Neuronal stem cell (in vitro differentiated cells): ENCODE results near the gene ANKS1A.

Experiments used
- DNase-seq: peaks from one replicate; pipeline ENCODE4 v3.0.0-alpha.2; 2013; ENCODE audit warnings: low spot score
- H2AFZ ChIP-seq: one replicate; pipeline ENCODE4 v1.6.1; 2013; ENCODE audit warnings: mild to moderate bottlenecking, low read length, inconsistent platforms
- H2AK5ac ChIP-seq: 2 replicates; pipeline ENCODE4 v1.6.1; 2013; ENCODE audit warnings: low read depth, mild to moderate bottlenecking, inconsistent platforms, low read length, moderate library complexity, mixed read lengths
- H2BK120ac ChIP-seq: 2 replicates; pipeline ENCODE4 v1.6.1; 2013; ENCODE audit warnings: low read depth, mild to moderate bottlenecking, inconsistent platforms, low read length, moderate library complexity, mixed read lengths
- H2BK12ac ChIP-seq: one replicate; pipeline ENCODE4 v1.6.1; 2013; ENCODE audit warnings: low read length, inconsistent platforms
- H2BK15ac ChIP-seq: 2 replicates; pipeline ENCODE4 v1.6.1; 2013; ENCODE audit warnings: mild to moderate bottlenecking, low read length, inconsistent platforms, mixed read lengths
- H2BK5ac ChIP-seq: one replicate; pipeline ENCODE4 v1.6.1; 2013; ENCODE audit warnings: inconsistent platforms, mild to moderate bottlenecking, low read length, moderate library complexity
- H3K14ac ChIP-seq: one replicate; pipeline ENCODE4 v1.6.1; 2013; ENCODE audit warnings: low read length, inconsistent platforms
- H3K18ac ChIP-seq: 2 replicates; pipeline ENCODE4 v1.6.1; 2013; ENCODE audit warnings: low read length, inconsistent platforms
- H3K23ac ChIP-seq: 2 replicates; pipeline ENCODE4 v1.6.1; 2013; ENCODE audit warnings: low read depth, mild to moderate bottlenecking, mixed read lengths, low read length, inconsistent platforms; ENCODE audit not compliant: poor library complexity
- H3K27ac ChIP-seq: replicated peaks from 3 replicates; pipeline ENCODE4 v1.5.1; 2013; ENCODE audit warnings: low read length, inconsistent platforms
- H3K27me3 ChIP-seq, 3 experiments: 2 replicates each; pipeline ENCODE4 v1.6.1; 2013; ENCODE audit warnings: low read length in 3 of 3, mild to moderate bottlenecking in 2 of 3, inconsistent platforms in 1 of 3, low read depth in 1 of 3, mixed read lengths in 1 of 3, moderate library complexity in 1 of 3; ENCODE audit not compliant: control insufficient read depth in 3 of 3, insufficient read depth in 3 of 3
- H3K36me3 ChIP-seq, 2 donors: replicated peaks in 1 of 2; 2 replicates each; pipeline ENCODE4 v1.6.1; 2013; ENCODE audit warnings: low read length in 2 of 2; ENCODE audit not compliant: control insufficient read depth in 2 of 2, insufficient read depth in 2 of 2
- H3K4ac ChIP-seq: 2 replicates; pipeline ENCODE4 v1.6.1; 2013; ENCODE audit warnings: inconsistent platforms, mild to moderate bottlenecking, low read length, moderate library complexity
- H3K4me1 ChIP-seq, 2 donors: 1 replicate in 1 of 2; 2 replicates in 1 of 2; pipeline ENCODE4 v1.6.1; 2013; ENCODE audit warnings: low read length in 2 of 2, low read depth in 1 of 2; ENCODE audit not compliant: control insufficient read depth in 2 of 2, insufficient read depth in 1 of 2
- H3K4me2 ChIP-seq: one replicate; pipeline ENCODE4 v1.6.1; 2013; ENCODE audit warnings: mild to moderate bottlenecking, low read length, inconsistent platforms; ENCODE audit not compliant: insufficient read depth, poor library complexity, severe bottlenecking
- H3K4me3 ChIP-seq, 2 donors: 2 replicates each; pipeline ENCODE4 v1.5.1; 2013; ENCODE audit warnings: low read length in 2 of 2, mild to moderate bottlenecking in 2 of 2, inconsistent platforms in 1 of 2, moderate library complexity in 1 of 2
- H3K79me1 ChIP-seq: one replicate; pipeline ENCODE4 v1.6.1; 2013; ENCODE audit warnings: low read depth, mild to moderate bottlenecking, inconsistent platforms, low read length, moderate library complexity
- H3K9ac ChIP-seq: one replicate; pipeline ENCODE4 v1.6.1; 2013; ENCODE audit warnings: mild to moderate bottlenecking, low read depth, low read length, inconsistent platforms; ENCODE audit not compliant: poor library complexity
- H3K9me3 ChIP-seq, 2 donors: replicated peaks in 1 of 2; 2 replicates each; pipeline versions ENCODE3 to v1.6.1; 2013; ENCODE audit warnings: low read length in 2 of 2, mild to moderate bottlenecking in 2 of 2, inconsistent platforms in 1 of 2, low read depth in 1 of 2, mixed read lengths in 1 of 2, moderate library complexity in 1 of 2; ENCODE audit not compliant: control insufficient read depth in 2 of 2, insufficient read depth in 1 of 2
- H4K8ac ChIP-seq: one replicate; pipeline ENCODE4 v1.6.1; 2013; ENCODE audit warnings: low read depth, mild to moderate bottlenecking, inconsistent platforms, low read length, moderate library complexity
- H4K91ac ChIP-seq: one replicate; pipeline ENCODE4 v1.6.1; 2013; ENCODE audit warnings: low read length, low read depth, mild to moderate bottlenecking, inconsistent platforms; ENCODE audit not compliant: poor library complexity
- WGBS, 2 donors: extraction: QIAGEN DNeasy Blood & Tissue Kit; methylation state at CpG; one replicate each; pipeline ENCODE4 v1.1.7; 2013; ENCODE audit warnings: missing lambda C conversion rate in 2 of 2, mixed read lengths in 1 of 2; ENCODE audit not compliant: insufficient read length in 2 of 2, insufficient replicate concordance in 1 of 2; ENCODE audit errors: extremely low coverage in 2 of 2; 5-methylcytosine and 5-hydroxymethylcytosine counted together

ANKS1A gene

DNA sequence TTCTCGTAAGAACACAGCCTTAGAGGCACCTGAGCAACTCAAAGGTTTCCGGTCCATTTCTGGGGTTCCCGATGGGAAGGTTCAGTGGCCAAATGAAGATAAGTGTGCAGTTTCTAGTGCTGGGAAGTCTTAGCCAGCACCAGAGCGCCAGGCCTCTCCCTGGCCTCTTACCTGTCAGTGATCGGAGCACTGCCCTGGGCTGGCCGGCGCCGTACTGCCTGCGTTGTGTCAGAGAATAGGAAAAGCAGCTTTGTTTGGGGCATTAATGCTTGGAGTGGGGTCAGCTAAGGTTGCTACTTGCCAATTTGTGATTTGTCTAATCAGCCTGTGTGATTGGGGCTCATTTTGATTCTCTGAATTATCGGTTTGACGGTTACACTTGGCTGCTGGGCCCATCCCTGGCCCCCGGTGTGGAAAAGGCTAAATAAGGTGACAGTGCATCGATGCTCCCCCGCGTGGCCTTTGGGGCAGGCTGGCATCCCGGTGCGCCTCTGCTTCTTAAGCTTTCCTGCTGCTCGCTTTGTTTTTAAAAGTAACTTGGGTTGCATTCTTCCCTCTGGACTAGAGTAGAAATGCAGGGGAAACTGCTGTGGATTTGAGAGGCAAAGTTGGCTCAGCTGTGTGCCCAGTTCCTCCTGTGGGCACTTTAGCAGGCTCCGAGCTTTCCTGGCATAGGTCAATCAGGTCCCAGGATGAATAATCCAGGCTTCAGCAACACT lies 200.3 kb downstream of the ANKS1A start:
- H4K91ac ChIP-seq: no peak overlapping the region
- H3K4me2 ChIP-seq: no peak overlapping the region
- WGBS, 2 donors: no CpG with 5 or more reads among the region's 19 CpGs
- no peak overlapping the region for H3K4ac ChIP-seq
- no peak overlapping the region for H3K14ac ChIP-seq
- H2AFZ ChIP-seq: no peak overlapping the region
- H3K79me1 ChIP-seq: no peaks in the 10 kb centered on the region
- H3K23ac ChIP-seq: no peak overlapping the region
- H3K9ac ChIP-seq: no peak overlapping the region
- H2BK15ac ChIP-seq: no peak overlapping the region
- H2BK5ac ChIP-seq: no peak overlapping the region
- H3K9me3 ChIP-seq: no peaks in the 10 kb centered on the region
- H3K18ac ChIP-seq: no peak overlapping the region
- no peak overlapping the region for H2BK120ac ChIP-seq
- peaks cover 9 to 47% of the 10 kb centered on the region in 2 donors for H3K36me3 ChIP-seq
- no peak overlapping the region for H3K27ac ChIP-seq
- H4K8ac ChIP-seq: no peak overlapping the region
- H3K4me3 ChIP-seq: no peak overlapping the region
- H2AK5ac ChIP-seq: no peak overlapping the region
- H3K27me3 ChIP-seq: no peaks in the 10 kb centered on the region
- H3K4me1 ChIP-seq: peaks cover 0 to 3% of the 10 kb centered on the region in 2 donors
- H2BK12ac ChIP-seq: no peak overlapping the region
- no peak for DNase-seq

DNA sequence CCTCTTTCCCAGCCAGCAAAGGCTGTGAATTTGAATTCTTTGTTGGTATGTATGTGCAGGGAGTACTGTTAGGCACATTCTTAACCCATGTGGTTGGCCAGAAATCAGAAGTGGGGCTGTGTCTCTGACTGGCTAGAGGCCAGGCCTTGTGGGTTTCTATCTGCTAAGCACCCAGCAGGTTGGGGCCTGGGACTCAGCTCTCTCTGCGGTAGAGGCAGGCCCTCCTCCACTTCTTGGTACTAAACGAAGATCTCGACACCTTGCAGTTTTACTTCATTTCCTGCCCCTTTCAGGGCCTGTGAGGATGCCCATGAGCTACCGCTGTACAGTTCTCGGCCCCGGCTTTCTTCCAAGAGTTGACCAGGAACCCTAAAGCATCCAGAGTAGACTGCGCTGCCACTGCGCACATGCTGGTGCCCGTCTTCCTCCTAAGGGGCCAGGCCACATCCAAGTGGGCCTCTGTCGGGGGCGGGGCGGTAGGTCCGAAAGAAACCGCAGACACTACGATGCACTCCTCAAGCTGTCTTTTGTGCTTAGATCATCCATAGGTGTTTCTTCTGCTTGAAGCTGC lies 201.0 kb downstream of the ANKS1A start:
- no peak overlapping the region for H3K23ac ChIP-seq
- no peak overlapping the region for H3K4me2 ChIP-seq
- WGBS, 2 donors: no CpG with 5 or more reads among the region's 15 CpGs
- H2BK120ac ChIP-seq: no peak overlapping the region
- no peaks in the 10 kb centered on the region for H3K79me1 ChIP-seq
- no peak overlapping the region for H3K9ac ChIP-seq
- peaks cover 9 to 40% of the 10 kb centered on the region in 2 donors for H3K36me3 ChIP-seq
- H3K27me3 ChIP-seq: no peaks in the 10 kb centered on the region
- no peak overlapping the region for H4K8ac ChIP-seq
- peak overlapping the region; percentile 20 for H2AK5ac ChIP-seq
- no peak for DNase-seq
- no peaks in the 10 kb centered on the region for H3K9me3 ChIP-seq
- H3K4me3 ChIP-seq: no peak overlapping the region
- no peak overlapping the region for H2AFZ ChIP-seq
- H2BK5ac ChIP-seq: no peak overlapping the region
- no peak overlapping the region for H2BK15ac ChIP-seq
- no peak overlapping the region for H3K4ac ChIP-seq
- H3K14ac ChIP-seq: no peak overlapping the region
- H4K91ac ChIP-seq: no peak overlapping the region
- H3K4me1 ChIP-seq: peaks cover 0 to 3% of the 10 kb centered on the region in 2 donors
- no peak overlapping the region for H2BK12ac ChIP-seq
- no peak overlapping the region for H3K18ac ChIP-seq
- no peak overlapping the region for H3K27ac ChIP-seq

DNA sequence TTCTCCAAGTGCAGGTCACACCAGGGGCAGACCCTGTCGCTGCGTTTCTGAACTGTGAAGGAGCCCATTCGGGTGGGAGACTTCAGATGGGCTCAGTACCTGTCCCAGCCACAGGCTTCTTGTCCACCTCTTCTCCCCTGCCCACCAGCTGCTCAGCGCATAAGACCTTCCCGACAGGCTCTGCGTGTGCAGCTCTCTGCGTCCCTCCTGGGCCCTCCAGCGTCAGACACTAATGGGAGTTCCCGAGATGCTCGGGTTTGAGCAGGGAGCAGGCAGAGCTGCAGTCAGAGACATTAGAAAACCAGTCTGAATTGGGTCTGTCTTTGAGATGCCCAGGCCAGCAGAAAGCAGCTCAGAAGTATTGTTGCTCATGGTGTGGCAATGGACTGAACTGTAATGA lies 201.7 kb downstream of the ANKS1A start:
- Histone ChIP-seq H3K27ac (no peak overlapping the region), H4K8ac (no peak overlapping the region), H2BK15ac (no peak overlapping the region), H3K23ac (no peak overlapping the region), H3K9ac (no peak overlapping the region), H2AK5ac (no peak overlapping the region), H2BK12ac (no peak overlapping the region), H2BK5ac (no peak overlapping the region), H3K4ac (no peak overlapping the region), H3K27me3 (no peaks in the 10 kb centered on the region), H3K79me1 (no peaks in the 10 kb centered on the region), H3K4me2 (no peak overlapping the region), H3K14ac (no peak overlapping the region), H3K36me3 (peaks cover 9 to 33% of the 10 kb centered on the region in 2 donors), H3K4me1 (peaks cover 0 to 3% of the 10 kb centered on the region in 2 donors), H2BK120ac (no peak overlapping the region), H2AFZ (no peak overlapping the region), H4K91ac (no peak overlapping the region), H3K18ac (peak overlapping the region; percentile 21), H3K4me3 (no peak overlapping the region), H3K9me3 (no peaks in the 10 kb centered on the region)
- no peak for DNase-seq
- no CpG with 5 or more reads among the region's 10 CpGs for WGBS, 2 donors

GRCh38 chr6:35091346-35092083 lies 202.5 kb downstream of the ANKS1A start:
- H3K9ac ChIP-seq: no peak overlapping the region
- DNase-seq: no peak
- H3K4me1 ChIP-seq: peaks cover 1 to 5% of the 10 kb centered on the region in 2 donors
- H2AFZ ChIP-seq: no peak overlapping the region
- H3K27me3 ChIP-seq: no peaks in the 10 kb centered on the region
- no peak overlapping the region for H3K27ac ChIP-seq
- no peak overlapping the region for H4K91ac ChIP-seq
- no peak overlapping the region for H3K18ac ChIP-seq
- no peak overlapping the region for H4K8ac ChIP-seq
- no peak overlapping the region for H2BK5ac ChIP-seq
- no peaks in the 10 kb centered on the region for H3K9me3 ChIP-seq
- peaks cover 9 to 26% of the 10 kb centered on the region in 2 donors for H3K36me3 ChIP-seq
- H3K14ac ChIP-seq: no peak overlapping the region
- H3K23ac ChIP-seq: no peak overlapping the region
- no peak overlapping the region for H2BK120ac ChIP-seq
- no peak overlapping the region for H3K4me3 ChIP-seq
- no CpG with 5 or more reads among the region's 18 CpGs for WGBS, 2 donors
- H3K4me2 ChIP-seq: no peak overlapping the region
- no peak overlapping the region for H3K4ac ChIP-seq
- H3K79me1 ChIP-seq: no peaks in the 10 kb centered on the region
- H2BK15ac ChIP-seq: no peak overlapping the region
- H2AK5ac ChIP-seq: no peak overlapping the region
- no peak overlapping the region for H2BK12ac ChIP-seq
